Measurements from ENCODE around the gene NOP16. TPM values are rescaled to one million over a fixed set of nuclear protein-coding genes. Genes with fewer than 3 reads are reported as not detected.

The NOP16 gene
- total RNA-seq, 2 experiments from 2014 or later, result 71.8 to 75.1 TPM

DNA sequence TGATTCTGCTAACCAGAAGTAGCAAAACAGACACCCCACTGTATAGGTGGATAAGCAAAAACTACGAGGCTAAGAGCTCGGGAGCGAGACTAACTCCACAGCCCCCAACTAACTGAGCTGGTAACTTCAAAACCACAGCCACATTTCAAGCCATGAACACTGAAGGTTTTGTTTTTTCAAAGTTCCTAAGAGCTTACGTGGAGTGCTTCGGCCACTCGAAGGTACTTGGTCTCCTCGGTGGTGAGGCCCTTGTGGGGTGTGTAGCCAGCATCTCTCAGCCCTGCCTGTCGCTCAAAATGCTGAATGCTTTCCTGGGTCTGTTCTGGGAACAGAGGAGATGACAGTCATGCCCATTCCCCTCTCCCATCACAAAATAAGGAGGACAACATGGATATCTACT is 38.0 kb downstream of the NOP16 start:
- TF ChIP-seq, protein P1, sequence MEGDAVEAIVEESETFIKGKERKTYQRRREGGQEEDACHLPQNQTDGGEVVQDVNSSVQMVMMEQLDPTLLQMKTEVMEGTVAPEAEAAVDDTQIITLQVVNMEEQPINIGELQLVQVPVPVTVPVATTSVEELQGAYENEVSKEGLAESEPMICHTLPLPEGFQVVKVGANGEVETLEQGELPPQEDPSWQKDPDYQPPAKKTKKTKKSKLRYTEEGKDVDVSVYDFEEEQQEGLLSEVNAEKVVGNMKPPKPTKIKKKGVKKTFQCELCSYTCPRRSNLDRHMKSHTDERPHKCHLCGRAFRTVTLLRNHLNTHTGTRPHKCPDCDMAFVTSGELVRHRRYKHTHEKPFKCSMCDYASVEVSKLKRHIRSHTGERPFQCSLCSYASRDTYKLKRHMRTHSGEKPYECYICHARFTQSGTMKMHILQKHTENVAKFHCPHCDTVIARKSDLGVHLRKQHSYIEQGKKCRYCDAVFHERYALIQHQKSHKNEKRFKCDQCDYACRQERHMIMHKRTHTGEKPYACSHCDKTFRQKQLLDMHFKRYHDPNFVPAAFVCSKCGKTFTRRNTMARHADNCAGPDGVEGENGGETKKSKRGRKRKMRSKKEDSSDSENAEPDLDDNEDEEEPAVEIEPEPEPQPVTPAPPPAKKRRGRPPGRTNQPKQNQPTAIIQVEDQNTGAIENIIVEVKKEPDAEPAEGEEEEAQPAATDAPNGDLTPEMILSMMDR (IDR thresholded peaks at IDR 0.05), result no peak
- Mint-ChIP-seq H3K27me3 (no peaks in the 10 kb centered on the region), H3K36me3 (ENCODE audit: low read depth) (peaks cover 44% of the 10 kb centered on the region), H3K9me3 (no peaks in the 10 kb centered on the region), H3K27ac (peak overlapping the region; percentile 22), H3K4me1 (ENCODE audit: low read depth) (peaks cover 15% of the 10 kb centered on the region), H3K4me3 (no peak overlapping the region)
- no peak for ATAC-seq
- no peak for DNase-seq
- ChIA-PET CTCF (interaction anchor here (1.0 kb wide), 1 partner anchor 30 kb away, joined by 4 read pairs; no protein-coding TSS in a partner anchor), POLR2A (interaction anchor here (0.7 to 1.1 kb wide), 2 partner anchors 9 to 11 kb away, joined by 3 to 4 read pairs; partner anchors contain the start of gene KIAA1191)
- intact Hi-C loops (cut with micrococcal nuclease), result no loop called here

DNA sequence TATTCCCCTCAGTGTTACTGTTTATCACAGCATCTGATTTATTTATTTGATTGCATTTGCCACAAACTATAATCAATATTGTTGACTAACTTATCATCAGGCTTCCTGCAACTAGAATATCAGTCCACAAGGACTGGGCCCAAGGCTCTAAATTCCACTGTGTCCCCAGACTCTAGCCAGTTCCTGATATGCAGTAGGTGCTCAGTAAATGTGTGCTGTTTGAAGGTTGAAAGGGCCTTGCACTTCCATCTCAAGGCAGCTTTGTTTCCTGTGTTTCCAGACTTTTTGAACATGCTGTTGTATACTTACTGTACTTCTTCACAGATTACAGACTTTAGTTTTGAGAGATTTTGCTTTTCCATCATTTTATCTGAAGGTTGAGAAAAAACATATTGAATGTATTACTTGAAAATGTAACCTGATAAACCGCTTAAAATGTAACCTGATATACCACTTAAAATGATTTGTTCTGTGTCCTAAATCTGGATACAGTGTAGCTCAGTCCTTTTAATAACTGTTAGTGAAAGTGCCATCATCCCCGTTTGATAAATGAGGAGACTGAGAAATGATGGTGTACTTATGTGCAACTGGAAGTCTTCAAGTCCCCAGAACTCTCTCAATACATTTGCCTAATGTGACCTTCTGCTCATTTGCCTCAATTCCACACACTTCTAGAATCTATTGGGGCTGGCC is 45.5 kb downstream of the NOP16 start:
- POLR2A ChIA-PET, result interaction anchor here (1.1 to 1.5 kb wide), 2 partner anchors 9 to 18 kb away, joined by 3 to 4 read pairs; no protein-coding TSS in a partner anchor
- no peak overlapping the region for H3K27ac Mint-ChIP-seq
- H3K4me3 Mint-ChIP-seq, result no peak overlapping the region
- ATAC-seq (no peak), DNase-seq (no peak)
- TF ChIP-seq, protein P1 (IDR thresholded peaks at IDR 0.05), result no peak
- CTCF ChIA-PET, result interaction anchor here (0.9 kb wide), 1 partner anchor 10 kb away, joined by 3 read pairs; no protein-coding TSS in a partner anchor
- H3K27me3 Mint-ChIP-seq, result no peaks in the 10 kb centered on the region
- H3K4me1 Mint-ChIP-seq (ENCODE audit: low read depth), result no peaks in the 10 kb centered on the region
- no peaks in the 10 kb centered on the region for H3K9me3 Mint-ChIP-seq
- intact Hi-C loops (cut with micrococcal nuclease), result no loop called here
- peaks cover 7% of the 10 kb centered on the region for H3K36me3 Mint-ChIP-seq (ENCODE audit: low read depth)

DNA sequence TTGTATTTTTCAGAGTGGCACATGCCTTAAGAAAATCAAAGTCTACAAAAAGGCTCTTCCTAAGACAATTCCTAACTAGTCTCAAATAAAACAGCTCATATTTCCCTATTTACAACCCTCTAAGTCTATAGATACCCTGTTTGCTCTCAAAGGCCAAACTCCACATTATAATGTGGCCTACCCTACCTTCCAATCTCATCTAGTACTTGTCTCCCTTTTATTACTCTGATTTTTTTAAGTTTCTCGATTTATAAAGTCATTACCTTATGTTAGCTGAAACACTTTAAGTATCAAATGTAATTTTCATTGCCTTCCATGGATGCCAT is 46.3 kb downstream of the NOP16 start:
- no peak for DNase-seq
- H3K4me1 Mint-ChIP-seq (ENCODE audit: low read depth), result no peaks in the 10 kb centered on the region
- peaks cover 2% of the 10 kb centered on the region for H3K36me3 Mint-ChIP-seq (ENCODE audit: low read depth)
- POLR2A ChIA-PET, result interaction anchor here (1.5 kb wide), 1 partner anchor 10 kb away, joined by 4 read pairs; no protein-coding TSS in a partner anchor
- TF ChIP-seq, protein P1 (IDR thresholded peaks at IDR 0.05), result no peak
- ATAC-seq, result no peak
- H3K9me3 Mint-ChIP-seq, result no peaks in the 10 kb centered on the region
- no peak overlapping the region for H3K4me3 Mint-ChIP-seq
- CTCF ChIA-PET, result no interaction called here
- intact Hi-C loops (cut with micrococcal nuclease), result no loop called here
- no peaks in the 10 kb centered on the region for H3K27me3 Mint-ChIP-seq
- H3K27ac Mint-ChIP-seq, result no peak overlapping the region

DNA sequence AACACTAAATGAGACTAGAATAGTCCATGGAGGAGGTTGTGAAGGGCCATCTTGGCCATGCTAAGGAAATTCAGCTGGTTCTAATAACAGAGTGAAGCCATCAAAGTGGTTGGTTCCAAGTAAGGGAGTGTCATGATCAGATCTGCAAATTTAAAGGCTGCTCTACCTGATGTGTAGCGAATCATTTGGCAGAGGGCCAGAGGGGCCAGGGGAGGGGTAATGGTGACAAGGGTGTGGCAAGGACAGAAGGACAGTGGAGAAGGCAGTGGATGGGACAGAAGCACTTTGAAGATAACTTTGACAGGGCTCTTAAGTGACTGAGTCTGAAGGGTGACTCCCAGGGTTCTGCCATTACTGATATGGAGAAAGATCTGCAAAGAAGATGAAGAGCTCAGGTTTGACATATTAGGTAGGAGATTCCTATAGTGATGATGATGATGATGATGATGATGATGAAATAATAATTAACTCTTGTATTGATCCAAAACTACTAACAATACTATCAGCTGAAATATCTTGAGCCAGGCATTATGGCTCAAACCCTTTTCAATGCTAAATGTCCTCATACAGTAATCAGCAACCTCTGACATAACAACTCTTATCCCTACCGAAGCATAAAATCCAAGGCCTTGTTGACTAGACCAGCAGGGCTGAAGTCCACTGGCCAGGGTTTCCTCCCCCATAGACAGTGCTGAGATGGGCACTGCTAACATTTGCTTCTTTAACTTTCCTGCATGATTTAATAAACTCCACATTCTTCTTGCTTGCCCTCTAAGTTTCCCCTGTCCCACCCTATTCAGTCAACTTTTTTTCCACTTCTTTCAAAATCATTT is 46.9 kb downstream of the NOP16 start:
- ATAC-seq (no peak), DNase-seq (no peak)
- ChIA-PET CTCF (no interaction called here), POLR2A (no interaction called here)
- intact Hi-C loops (cut with micrococcal nuclease), result no loop called here
- H3K36me3 Mint-ChIP-seq (ENCODE audit: low read depth), result peaks cover 8% of the 10 kb centered on the region
- H3K27me3 Mint-ChIP-seq, result no peaks in the 10 kb centered on the region
- H3K27ac Mint-ChIP-seq, result no peak overlapping the region
- H3K4me1 Mint-ChIP-seq (ENCODE audit: low read depth), result no peaks in the 10 kb centered on the region
- TF ChIP-seq, protein P1 (IDR thresholded peaks at IDR 0.05), result no peak
- H3K9me3 Mint-ChIP-seq, result no peaks in the 10 kb centered on the region
- no peak overlapping the region for H3K4me3 Mint-ChIP-seq

DNA sequence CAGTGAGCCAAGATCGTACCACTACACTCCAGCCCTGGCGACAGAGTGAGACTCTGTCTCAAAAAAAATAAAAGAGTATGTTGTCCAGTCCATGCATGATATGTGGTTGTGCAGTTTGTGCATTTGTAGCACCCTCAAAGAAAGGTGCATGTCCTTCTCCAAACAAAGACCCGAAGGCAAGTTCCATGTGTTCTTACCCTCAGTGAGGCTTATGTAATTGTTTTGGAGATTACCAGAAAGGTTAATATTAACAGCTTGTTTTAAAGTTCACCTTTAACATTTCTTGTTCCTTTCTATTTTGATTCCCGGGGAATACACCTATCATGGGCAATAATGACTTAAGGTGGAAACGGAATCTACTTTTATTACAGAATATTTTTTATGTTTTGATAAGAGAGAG is 49.1 kb downstream of the NOP16 start:
- Mint-ChIP-seq H3K27ac (no peak overlapping the region), H3K9me3 (peaks cover 3% of the 10 kb centered on the region), H3K27me3 (no peaks in the 10 kb centered on the region), H3K4me3 (no peak overlapping the region), H3K4me1 (ENCODE audit: low read depth) (no peaks in the 10 kb centered on the region), H3K36me3 (ENCODE audit: low read depth) (peaks cover 15% of the 10 kb centered on the region)
- TF ChIP-seq, protein P1 (IDR thresholded peaks at IDR 0.05), result no peak
- POLR2A ChIA-PET, result no interaction called here
- intact Hi-C loops (cut with micrococcal nuclease), result no loop called here
- CTCF ChIA-PET, result no interaction called here
- DNase-seq, result no peak
- ATAC-seq, result no peak

All from activated CD8-positive, alpha-beta T cell treated with anti-CD3 and anti-CD28 coated beads for 36 hours (primary cell).